D721Med (cell line): ENCODE measurements around the gene FPR2.

ENCODE experiments used
- DNase-seq: peaks from one replicate; pipeline ENCODE4 v3.0.0; 2011; ENCODE audit warnings: low spot score; ENCODE audit not compliant: insufficient read length
- FAIRE-seq: peaks from 2 replicates; lab custom pipeline; 2011; peaks lifted over from hg19 to GRCh38; lab: Jason Lieb, UNC
- TF ChIP-seq, protein P1 (sequence below): IDR thresholded peaks from 2 replicates; pipeline ENCODE4 v1.5.1; 2012; ENCODE audit warnings: mild to moderate bottlenecking, control low read depth; ENCODE audit not compliant: insufficient read depth; ENCODE audit errors: missing control alignments

FPR2 gene

GRCh38 chr19:51740356-51740755 lies 20.6 kb upstream of the FPR2 start:
- TF ChIP-seq, protein P1, sequence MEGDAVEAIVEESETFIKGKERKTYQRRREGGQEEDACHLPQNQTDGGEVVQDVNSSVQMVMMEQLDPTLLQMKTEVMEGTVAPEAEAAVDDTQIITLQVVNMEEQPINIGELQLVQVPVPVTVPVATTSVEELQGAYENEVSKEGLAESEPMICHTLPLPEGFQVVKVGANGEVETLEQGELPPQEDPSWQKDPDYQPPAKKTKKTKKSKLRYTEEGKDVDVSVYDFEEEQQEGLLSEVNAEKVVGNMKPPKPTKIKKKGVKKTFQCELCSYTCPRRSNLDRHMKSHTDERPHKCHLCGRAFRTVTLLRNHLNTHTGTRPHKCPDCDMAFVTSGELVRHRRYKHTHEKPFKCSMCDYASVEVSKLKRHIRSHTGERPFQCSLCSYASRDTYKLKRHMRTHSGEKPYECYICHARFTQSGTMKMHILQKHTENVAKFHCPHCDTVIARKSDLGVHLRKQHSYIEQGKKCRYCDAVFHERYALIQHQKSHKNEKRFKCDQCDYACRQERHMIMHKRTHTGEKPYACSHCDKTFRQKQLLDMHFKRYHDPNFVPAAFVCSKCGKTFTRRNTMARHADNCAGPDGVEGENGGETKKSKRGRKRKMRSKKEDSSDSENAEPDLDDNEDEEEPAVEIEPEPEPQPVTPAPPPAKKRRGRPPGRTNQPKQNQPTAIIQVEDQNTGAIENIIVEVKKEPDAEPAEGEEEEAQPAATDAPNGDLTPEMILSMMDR: no peak
- no peak for DNase-seq
- no peak for FAIRE-seq

DNA sequence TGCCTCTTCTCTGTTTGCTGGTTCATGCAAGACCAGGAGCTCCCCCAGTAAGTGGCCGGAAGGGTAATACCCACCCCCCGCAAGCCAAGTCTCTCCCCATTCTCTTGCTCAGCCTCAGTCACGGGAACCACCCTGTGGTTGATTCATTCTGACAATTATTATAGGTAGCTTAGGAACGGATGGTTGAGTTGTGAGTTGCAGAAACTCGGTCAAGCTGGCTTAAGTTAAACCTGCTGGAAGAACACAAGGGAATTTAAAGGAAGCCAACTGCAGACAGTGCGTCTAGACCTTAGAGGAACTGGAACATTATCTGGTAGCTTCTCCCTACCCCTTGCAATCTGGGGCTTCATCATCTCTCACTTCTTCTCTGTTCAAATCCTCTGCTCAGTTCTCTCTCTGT lies 18.2 kb upstream of the FPR2 start:
- TF ChIP-seq, protein P1: no peak
- FAIRE-seq (no peak), DNase-seq (no peak)

- TF ChIP-seq, protein P1: no peak
- FAIRE-seq: no peak
Observed at GRCh38 chr19:51743405-51743804, 17.6 kb upstream of the FPR2 start.

DNA sequence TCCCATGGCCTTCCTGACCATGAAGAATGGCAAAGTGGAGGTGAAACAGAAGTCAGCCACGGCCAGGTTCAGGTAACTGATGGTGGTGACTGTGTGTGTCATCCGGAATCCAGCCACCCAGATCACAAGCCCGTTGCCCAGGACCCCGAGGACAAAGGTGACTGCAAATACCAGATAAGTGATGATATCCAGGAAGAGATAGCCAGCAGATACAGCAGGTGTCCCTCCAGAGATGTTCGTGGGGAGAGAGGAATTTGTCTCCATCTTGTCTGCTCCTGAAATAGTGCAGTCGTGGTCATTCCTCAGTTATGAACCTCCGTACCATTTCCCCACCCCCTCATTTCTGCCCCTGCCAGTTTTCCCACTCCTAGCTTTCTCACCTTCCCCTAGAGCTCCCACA lies 14.2 kb upstream of the FPR2 start:
- TF ChIP-seq, protein P1: no peak
- DNase-seq: no peak
- FAIRE-seq: no peak

More at GRCh38 chr19:51743405-51743804, 17.6 kb upstream of the FPR2 start:
- no peak for DNase-seq

DNA sequence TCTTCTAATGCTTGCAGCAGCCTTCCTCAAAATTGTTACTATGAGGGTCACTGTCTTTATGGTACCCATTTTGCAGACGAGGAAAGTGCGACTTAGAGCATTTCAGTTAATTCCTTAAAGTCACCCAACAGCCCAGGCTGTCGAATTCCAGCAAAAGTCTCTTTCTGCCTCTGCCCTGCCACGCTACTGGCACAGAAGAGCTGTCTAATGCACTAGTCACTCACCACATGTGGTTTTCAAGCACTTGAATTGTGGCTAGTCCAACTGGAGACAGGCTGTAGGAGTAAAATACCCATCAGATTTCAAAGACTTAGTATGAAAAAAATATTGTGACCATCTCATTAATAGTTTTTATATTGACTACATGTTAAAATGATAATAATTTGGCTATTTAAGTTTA lies 11.0 kb upstream of the FPR2 start:
- no peak for FAIRE-seq
- TF ChIP-seq, protein P1: no peak
- DNase-seq: no peak

DNA sequence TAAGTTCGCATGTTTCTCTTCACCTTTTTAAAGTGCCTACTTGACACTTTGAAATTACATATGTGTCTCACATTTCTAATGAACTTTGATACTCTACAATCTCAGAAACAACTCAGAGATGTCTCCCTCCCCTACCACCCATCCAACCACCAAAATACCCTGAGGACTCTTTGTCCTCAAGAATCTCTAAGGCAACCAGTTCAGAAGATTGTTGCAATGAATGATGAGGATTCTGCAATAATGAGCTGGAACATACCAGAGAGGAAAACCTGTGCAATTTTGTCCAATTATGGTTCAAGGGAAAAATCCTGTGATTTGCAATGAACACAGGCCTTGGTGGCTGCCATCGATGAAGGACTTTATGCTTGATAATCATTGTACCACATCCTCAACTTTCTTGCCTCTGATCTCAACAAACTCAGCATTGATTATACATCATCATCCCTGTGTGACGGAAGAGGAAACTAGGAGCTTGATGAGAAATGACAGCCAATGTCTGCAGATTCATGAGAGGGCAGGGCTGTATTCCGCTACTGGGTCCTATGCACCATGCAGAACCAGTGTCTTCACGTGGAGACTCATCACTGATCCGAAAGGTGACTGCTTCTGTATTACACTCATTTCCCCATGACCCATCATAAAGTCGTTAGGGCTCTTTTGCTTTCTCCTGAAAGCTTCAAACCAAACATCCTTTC lies 10.4 kb upstream of the FPR2 start:
- TF ChIP-seq, protein P1: no peak
- FAIRE-seq (no peak), DNase-seq (no peak)

DNA sequence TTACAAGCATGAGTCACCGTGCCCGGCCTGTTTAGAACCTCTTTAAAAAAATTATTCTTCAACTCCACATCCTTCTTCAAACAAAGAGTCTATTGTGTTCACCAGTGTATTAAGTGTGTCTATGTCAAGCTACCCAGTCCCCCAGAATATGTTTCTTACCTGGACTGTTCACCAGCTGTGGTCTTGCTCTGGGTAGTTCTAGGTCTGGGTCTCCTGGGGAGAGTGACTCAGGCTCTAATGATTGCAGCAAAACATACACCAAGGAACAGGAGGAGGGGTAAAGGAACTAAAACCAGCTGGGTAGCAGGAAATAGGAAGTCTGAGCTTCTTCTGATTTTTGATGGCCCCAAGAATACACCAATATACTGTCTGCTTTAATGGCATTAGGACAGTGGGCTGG lies 9.3 kb upstream of the FPR2 start, which contains the start of gene FPR1:
TSS of gene FPR1 (minus strand) at position 224 of the 400 bp plus-strand sequence. CDS start 4,884 bp downstream, outside the sequence.
- FAIRE-seq (no peak), DNase-seq (no peak)
- TF ChIP-seq, protein P1: no peak
